ENCODE measurements around the gene KCNQ1. TPM values are rescaled to one million over a fixed set of nuclear protein-coding genes. Genes with fewer than 3 reads are reported as not detected.

The KCNQ1 gene
- total RNA-seq, 4 donors from 2014 or later: 0.89 to 2.2 (median 1.3) TPM

DNA sequence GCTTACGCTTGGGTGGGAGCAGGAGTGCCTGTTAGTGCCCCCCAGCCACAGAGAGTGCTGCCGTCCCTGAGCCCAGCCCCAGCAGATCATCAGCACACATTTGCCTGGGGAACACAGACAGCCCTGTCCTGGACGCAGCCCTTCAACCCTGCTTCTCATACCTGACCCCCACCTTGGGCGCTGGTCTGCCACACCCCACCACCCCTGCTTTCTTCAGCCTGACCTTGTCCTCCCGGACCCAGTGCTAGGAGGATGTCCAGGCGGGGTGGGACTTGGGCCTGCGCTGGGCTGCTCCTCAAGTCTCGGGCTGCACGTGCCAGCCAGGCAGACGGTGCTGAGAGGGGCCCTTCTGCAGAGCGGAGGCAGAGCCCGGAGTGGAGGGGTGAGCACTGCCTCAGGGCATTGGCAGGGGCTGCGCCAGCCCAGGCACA lies 135.8 kb downstream of the KCNQ1 start:
- 78% methylated on average over 13 of the region's 13 CpGs for WGBS
- no peak overlapping the region for H3K27ac ChIP-seq
- peak; percentile 46 to 78 for DNase-seq (ENCODE audit: low spot score in 2 of 2)

DNA sequence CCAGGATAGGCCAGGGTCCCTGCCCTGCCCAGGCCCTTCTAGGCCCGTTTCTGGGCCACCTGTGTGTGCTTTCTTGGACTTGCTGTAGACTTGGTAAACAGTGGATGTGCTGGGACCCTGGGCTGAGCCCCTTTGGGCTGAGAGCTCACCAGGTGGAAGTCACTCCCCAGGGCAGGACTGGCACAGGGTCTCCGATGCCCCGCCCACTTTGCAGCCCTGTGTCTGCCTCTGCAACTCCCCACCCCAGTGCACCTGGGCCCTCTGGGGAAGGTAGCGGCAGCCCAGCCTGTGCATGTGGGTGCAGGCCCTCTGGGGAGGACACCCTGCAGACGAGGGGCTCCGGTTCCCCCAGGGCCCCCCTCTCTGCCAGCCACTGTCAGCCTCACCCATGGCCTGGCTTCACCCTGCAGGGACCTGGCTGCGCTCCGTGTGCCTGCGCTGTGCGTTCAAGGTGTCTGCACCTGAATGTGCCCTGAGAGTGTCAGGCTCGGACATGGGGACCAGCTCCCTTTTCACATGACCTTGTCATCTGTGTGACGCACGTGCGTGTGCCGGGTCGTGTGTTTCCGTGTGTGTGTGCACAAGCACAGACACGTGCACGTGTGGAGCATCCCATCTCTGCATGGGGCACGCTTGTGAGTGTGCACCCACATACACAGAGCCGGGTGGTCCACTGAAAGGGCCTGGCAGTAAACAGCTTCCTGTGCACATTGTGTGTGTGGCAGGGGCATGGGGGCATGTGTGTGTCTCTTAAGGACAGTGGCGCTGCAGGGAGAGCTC lies 136.5 kb downstream of the KCNQ1 start:
- Histone ChIP-seq H3K27ac (no peak overlapping the region), H3K9me3 (no peaks in the 10 kb centered on the region), H3K36me3 (no peaks in the 10 kb centered on the region), H3K4me3 (no peak overlapping the region), H3K4me1 (no peaks in the 10 kb centered on the region), H3K27me3 (no peaks in the 10 kb centered on the region)
- TF ChIP-seq EP300 (IDR thresholded peaks at IDR 0.05): no peak
- TF ChIP-seq POLR2A (IDR thresholded peaks at IDR 0.05): no peak
- TF ChIP-seq, protein P1, sequence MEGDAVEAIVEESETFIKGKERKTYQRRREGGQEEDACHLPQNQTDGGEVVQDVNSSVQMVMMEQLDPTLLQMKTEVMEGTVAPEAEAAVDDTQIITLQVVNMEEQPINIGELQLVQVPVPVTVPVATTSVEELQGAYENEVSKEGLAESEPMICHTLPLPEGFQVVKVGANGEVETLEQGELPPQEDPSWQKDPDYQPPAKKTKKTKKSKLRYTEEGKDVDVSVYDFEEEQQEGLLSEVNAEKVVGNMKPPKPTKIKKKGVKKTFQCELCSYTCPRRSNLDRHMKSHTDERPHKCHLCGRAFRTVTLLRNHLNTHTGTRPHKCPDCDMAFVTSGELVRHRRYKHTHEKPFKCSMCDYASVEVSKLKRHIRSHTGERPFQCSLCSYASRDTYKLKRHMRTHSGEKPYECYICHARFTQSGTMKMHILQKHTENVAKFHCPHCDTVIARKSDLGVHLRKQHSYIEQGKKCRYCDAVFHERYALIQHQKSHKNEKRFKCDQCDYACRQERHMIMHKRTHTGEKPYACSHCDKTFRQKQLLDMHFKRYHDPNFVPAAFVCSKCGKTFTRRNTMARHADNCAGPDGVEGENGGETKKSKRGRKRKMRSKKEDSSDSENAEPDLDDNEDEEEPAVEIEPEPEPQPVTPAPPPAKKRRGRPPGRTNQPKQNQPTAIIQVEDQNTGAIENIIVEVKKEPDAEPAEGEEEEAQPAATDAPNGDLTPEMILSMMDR (IDR thresholded peaks at IDR 0.05): no peak
- TF ChIP-seq POLR2AphosphoS5 (IDR thresholded peaks at IDR 0.05): no peak
- WGBS: 86% methylated on average over 11 of the region's 22 CpGs
- peak; percentile 51 to 63 for DNase-seq (ENCODE audit: low spot score in 2 of 2)

More for the DNA sequence above, 135.8 kb downstream of the KCNQ1 start:
- TF ChIP-seq POLR2A (IDR thresholded peaks at IDR 0.05) (no peak), EP300 (IDR thresholded peaks at IDR 0.05) (no peak)
- TF ChIP-seq, protein P1 (IDR thresholded peaks at IDR 0.05): no peak
- Histone ChIP-seq H3K4me3 (no peak overlapping the region), H3K9me3 (no peaks in the 10 kb centered on the region), H3K27me3 (no peaks in the 10 kb centered on the region), H3K4me1 (no peaks in the 10 kb centered on the region), H3K36me3 (no peaks in the 10 kb centered on the region)

DNA sequence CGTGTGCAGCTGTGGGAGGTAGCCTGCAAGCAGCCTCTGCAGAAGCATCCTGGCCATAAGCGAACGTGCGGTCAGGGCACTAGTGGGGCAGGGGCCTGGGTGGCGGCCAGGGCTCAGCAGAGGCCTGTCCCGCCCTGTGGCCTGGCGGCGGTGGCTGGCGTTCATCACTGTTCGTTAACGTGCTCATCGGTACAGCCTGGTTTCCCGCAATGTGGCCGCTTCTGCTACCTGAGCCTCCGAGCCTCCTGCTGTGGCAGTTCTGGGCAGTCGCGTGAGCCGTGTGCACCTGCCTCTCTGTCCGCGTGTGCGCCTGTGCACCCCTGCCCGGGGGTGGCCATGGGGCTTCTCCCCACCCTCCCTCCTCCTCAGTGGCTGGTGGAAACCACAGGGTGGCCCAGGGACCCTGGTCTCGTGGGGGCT lies 137.1 kb downstream of the KCNQ1 start:
- no peaks in the 10 kb centered on the region for H3K4me1 ChIP-seq
- H3K27ac ChIP-seq: no peak overlapping the region
- DNase-seq (ENCODE audit: low spot score in 2 of 2): peak in 1 of 2 donors; percentile 42
- no peak overlapping the region for H3K4me3 ChIP-seq
- no peak for TF ChIP-seq EP300 (IDR thresholded peaks at IDR 0.05)
- no peak for TF ChIP-seq POLR2AphosphoS5 (IDR thresholded peaks at IDR 0.05)
- no peak for TF ChIP-seq POLR2A (IDR thresholded peaks at IDR 0.05)
- TF ChIP-seq, protein P1 (IDR thresholded peaks at IDR 0.05): no peak
- no peaks in the 10 kb centered on the region for H3K36me3 ChIP-seq
- H3K9me3 ChIP-seq: no peaks in the 10 kb centered on the region
- 80% methylated on average over 1 of the region's 23 CpGs for WGBS
- H3K27me3 ChIP-seq: no peaks in the 10 kb centered on the region

DNA sequence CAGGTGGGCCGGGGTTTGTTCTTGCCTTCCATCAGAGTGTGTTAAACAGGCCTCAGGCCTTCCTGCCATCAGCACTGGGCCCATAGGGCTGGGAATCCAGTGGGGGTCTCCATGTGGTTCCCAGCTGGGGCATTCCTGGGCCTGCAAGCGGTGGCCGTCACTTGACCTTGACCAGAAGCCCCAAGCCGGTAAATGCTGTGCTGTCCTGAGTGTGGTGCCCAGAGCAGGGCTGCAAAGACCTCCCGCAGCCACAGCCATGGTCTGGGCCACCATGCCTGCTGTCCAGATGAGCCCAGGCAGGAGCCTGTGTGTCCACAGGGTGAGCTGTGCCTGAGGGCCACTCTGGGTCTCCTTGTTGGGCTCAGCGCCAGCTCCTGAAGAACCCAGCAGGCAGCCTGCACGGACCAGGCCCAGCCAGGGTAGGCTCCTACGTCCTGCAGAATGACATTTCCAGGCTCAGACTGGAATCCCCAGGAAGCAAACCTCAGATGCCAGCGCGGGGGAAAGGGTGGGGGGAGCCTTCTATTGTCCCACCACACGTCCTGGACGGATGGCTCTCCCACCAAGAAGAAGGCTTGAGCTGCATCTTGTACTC lies 137.6 kb downstream of the KCNQ1 start:
- H3K27me3 ChIP-seq: no peaks in the 10 kb centered on the region
- TF ChIP-seq POLR2AphosphoS5 (IDR thresholded peaks at IDR 0.05) (no peak), EP300 (IDR thresholded peaks at IDR 0.05) (no peak), POLR2A (IDR thresholded peaks at IDR 0.05) (no peak)
- TF ChIP-seq, protein P1 (IDR thresholded peaks at IDR 0.05): no peak
- peak in 1 of 2 donors; percentile 40 for DNase-seq (ENCODE audit: low spot score in 2 of 2)
- 68% methylated on average over 4 of the region's 12 CpGs for WGBS
- no peaks in the 10 kb centered on the region for H3K9me3 ChIP-seq
- no peak overlapping the region for H3K4me3 ChIP-seq
- no peaks in the 10 kb centered on the region for H3K4me1 ChIP-seq
- no peaks in the 10 kb centered on the region for H3K36me3 ChIP-seq
- H3K27ac ChIP-seq: no peak overlapping the region

DNA sequence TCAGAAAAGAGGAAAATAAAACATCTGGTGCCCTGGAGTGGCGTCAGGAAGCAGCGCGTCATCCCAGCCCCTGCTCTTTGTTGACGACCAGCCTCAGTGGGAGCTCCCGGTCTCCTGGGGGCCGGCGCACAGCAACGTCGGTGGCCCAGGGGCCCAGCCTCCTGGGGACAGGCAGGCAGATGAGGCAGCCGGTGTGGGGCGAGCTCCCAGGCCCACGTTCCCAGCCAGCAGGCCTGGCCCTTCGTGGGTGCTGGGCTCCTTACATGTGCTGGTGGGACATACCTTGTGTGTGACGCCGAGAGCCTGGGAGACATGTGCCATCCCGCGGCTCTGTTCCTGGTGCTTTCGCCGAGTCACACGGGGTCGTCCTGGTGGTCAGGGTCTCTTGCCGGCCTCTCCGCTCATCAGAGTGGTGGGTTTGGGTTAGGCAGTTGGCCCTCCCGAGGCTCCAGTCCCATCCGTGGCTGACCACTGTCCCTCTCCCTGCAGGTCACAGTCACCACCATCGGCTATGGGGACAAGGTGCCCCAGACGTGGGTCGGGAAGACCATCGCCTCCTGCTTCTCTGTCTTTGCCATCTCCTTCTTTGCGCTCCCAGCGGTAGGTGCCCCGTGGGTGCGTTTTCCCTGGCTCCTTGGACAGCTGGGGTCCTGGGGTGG lies 138.3 kb downstream of the KCNQ1 start:
- WGBS: 73% methylated on average over 3 of the region's 33 CpGs
- Histone ChIP-seq H3K27ac (no peak overlapping the region), H3K4me3 (no peak overlapping the region), H3K27me3 (no peaks in the 10 kb centered on the region), H3K9me3 (no peaks in the 10 kb centered on the region), H3K36me3 (no peaks in the 10 kb centered on the region), H3K4me1 (no peaks in the 10 kb centered on the region)
- DNase-seq (ENCODE audit: low spot score in 2 of 2): peak; percentile 62 to 74
- TF ChIP-seq POLR2A (IDR thresholded peaks at IDR 0.05) (no peak), POLR2AphosphoS5 (IDR thresholded peaks at IDR 0.05) (no peak), EP300 (IDR thresholded peaks at IDR 0.05) (no peak)
- TF ChIP-seq, protein P1 (IDR thresholded peaks at IDR 0.05): no peak
